Aorta (tissue), 5 donors: ENCODE measurements around the gene PIK3C2G. TPM values are rescaled to one million over a fixed set of nuclear protein-coding genes. Genes with fewer than 3 reads are reported as not detected.

Source experiments
- ATAC-seq: fragments of 200-7000 bp; cut with Tn5 transposase; one replicate; pipeline ENCODE4 v1.9.1; 2022; ENCODE audit warnings: moderate library complexity; ENCODE audit not compliant: low FRiP score
- DNase-seq, 2 donors: peaks; one replicate each; pipeline ENCODE4 v3.0.0-alpha.2; 2020
- H3K27ac ChIP-seq, 2 donors: one replicate each; pipeline ENCODE4 v1.5.1; 2013; ENCODE audit warnings: low read length in 2 of 2, mild to moderate bottlenecking in 2 of 2, moderate library complexity in 2 of 2, control low read depth in 1 of 2, inconsistent platforms in 1 of 2, low read depth in 1 of 2
- H3K27me3 ChIP-seq, 2 donors: one replicate each; pipeline ENCODE4 v1.6.1; 2013; ENCODE audit warnings: control low read depth in 1 of 2, low read length in 1 of 2, mild to moderate bottlenecking in 1 of 2, moderate library complexity in 1 of 2; ENCODE audit not compliant: insufficient read depth in 2 of 2, control insufficient read depth in 1 of 2
- H3K36me3 ChIP-seq, 2 donors: one replicate each; pipeline ENCODE4 v1.6.1; 2013; ENCODE audit warnings: control low read depth in 1 of 2, low read length in 1 of 2, mild to moderate bottlenecking in 1 of 2; ENCODE audit not compliant: insufficient read depth in 2 of 2, control insufficient read depth in 1 of 2
- H3K4me1 ChIP-seq, 2 donors: one replicate each; pipeline ENCODE4 v1.6.1; 2013; ENCODE audit warnings: low read length in 2 of 2, control low read depth in 1 of 2, mild to moderate bottlenecking in 1 of 2, moderate library complexity in 1 of 2; ENCODE audit not compliant: insufficient read depth in 2 of 2, control insufficient read depth in 1 of 2
- H3K4me3 ChIP-seq, 2 donors: one replicate each; pipeline ENCODE4 v1.5.1; 2013; ENCODE audit warnings: low read length in 2 of 2, control low read depth in 1 of 2, mild to moderate bottlenecking in 1 of 2
- H3K9me3 ChIP-seq: one replicate; pipeline ENCODE4 v1.6.1; 2013; ENCODE audit warnings: mild to moderate bottlenecking, low read length; ENCODE audit not compliant: control insufficient read depth
- WGBS, 2 donors: extraction: QIAGEN DNeasy Blood & Tissue Kit; methylation state at CpG; one replicate each; pipeline ENCODE4 v1.1.7; 2013; 5-methylcytosine and 5-hydroxymethylcytosine counted together
- intact Hi-C, 2 donors: fragments of 100-400 bp; cut with DNase I; formaldehyde crosslinking; loops; one replicate each; pipeline versions ENCODE4 v1.14.2 to v1.15.0; 2022
- long read RNA-seq, 2 donors: library from polyadenylated mRNA; unstranded; transcript quantifications; one replicate each; pipeline ENCODE4 v2.0.0, GENCODE V29; 2020 to 2021
- polyA plus RNA-seq, 2 donors: library from polyadenylated mRNA; stranded (reverse); fragments of 200-250 nt; gene quantifications; one replicate each; pipeline ENCODE4 v1.2.3, GENCODE V29; 2013
- total RNA-seq, 2 donors: library from RNA; stranded (reverse); fragmentation: NEBNext Ultra II Directional; extraction: Animal tissue kit (Norgen Biotek cat#: 25700); gene quantifications; one replicate each; pipeline ENCODE4 v1.2.1, GENCODE V29; 2021
- donor health status: healthy with polysubstance abuse.
- donor health status: Bipolar disorder and iron deficiency.
- donor health status: DM: no; HTN: no; CAD: no.
- donor health status: DM: no; HTN: no; CAD: no.
- donor health status: DM: yes; HTN: yes; CAD: no.

The PIK3C2G gene, protein sequence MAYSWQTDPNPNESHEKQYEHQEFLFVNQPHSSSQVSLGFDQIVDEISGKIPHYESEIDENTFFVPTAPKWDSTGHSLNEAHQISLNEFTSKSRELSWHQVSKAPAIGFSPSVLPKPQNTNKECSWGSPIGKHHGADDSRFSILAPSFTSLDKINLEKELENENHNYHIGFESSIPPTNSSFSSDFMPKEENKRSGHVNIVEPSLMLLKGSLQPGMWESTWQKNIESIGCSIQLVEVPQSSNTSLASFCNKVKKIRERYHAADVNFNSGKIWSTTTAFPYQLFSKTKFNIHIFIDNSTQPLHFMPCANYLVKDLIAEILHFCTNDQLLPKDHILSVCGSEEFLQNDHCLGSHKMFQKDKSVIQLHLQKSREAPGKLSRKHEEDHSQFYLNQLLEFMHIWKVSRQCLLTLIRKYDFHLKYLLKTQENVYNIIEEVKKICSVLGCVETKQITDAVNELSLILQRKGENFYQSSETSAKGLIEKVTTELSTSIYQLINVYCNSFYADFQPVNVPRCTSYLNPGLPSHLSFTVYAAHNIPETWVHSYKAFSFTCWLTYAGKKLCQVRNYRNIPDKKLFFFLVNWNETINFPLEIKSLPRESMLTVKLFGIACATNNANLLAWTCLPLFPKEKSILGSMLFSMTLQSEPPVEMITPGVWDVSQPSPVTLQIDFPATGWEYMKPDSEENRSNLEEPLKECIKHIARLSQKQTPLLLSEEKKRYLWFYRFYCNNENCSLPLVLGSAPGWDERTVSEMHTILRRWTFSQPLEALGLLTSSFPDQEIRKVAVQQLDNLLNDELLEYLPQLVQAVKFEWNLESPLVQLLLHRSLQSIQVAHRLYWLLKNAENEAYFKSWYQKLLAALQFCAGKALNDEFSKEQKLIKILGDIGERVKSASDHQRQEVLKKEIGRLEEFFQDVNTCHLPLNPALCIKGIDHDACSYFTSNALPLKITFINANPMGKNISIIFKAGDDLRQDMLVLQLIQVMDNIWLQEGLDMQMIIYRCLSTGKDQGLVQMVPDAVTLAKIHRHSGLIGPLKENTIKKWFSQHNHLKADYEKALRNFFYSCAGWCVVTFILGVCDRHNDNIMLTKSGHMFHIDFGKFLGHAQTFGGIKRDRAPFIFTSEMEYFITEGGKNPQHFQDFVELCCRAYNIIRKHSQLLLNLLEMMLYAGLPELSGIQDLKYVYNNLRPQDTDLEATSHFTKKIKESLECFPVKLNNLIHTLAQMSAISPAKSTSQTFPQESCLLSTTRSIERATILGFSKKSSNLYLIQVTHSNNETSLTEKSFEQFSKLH (N-terminal part only)
- total RNA-seq (under 1 TPM in 1 of 2 donors, not detected in 1; 0.15 TPM), polyA plus RNA-seq (under 1 TPM in 1 of 2 donors, not detected in 1; 0.63 TPM)
- long read RNA-seq, donor 1 = 0 reads
- long read RNA-seq, donor 2 = 0 reads

DNA sequence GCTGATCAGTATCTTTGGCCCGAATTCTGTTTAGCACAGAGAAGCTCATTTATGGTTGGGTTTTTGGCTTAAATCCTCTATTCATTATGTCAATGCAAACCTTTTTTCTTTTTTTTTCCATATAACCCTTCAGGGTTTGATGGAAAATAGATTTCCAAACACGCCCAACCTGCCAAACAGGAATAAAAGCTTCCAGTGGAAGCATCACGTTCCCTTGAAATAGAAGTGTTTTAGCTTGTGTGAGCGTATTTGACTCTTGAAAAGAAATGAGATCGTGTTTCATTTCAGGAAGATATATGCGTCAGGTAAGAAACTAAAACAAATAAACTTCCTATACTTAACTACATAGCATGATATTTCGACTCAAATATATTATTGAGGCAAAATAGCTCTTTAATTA is at the start of gene PIK3C2G:
PIK3C2G (plus strand) TSS at position 246 of the 400 bp plus-strand sequence. CDS start 20,564 bp downstream, outside the sequence.
- H3K4me3 ChIP-seq = no peak within 1 kb of the TSS

DNA sequence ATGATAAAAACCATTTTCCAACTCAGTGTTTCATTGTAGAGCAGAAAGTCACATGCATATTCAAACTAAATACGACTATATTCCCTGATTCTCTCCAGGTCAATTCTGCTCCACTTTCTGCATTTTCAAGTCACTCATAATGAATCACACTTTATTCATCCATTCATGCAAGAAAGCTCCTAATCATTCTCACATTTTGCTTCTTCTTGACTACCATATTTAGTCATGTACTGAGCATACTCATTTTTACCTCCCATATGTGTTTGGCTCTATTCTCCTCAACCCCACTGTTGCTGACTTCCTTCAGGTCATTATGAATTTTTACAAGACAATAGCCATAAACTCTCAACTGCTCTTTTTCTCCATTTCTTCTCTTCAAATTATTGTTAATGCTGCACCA is 43.4 kb upstream of the PIK3C2G start:
- H3K4me3 ChIP-seq = no peak overlapping the region
- ATAC-seq = no peak
- no peak for DNase-seq
- H3K9me3 ChIP-seq = no peaks in the 10 kb centered on the region
- no peaks in the 10 kb centered on the region for H3K27me3 ChIP-seq
- H3K36me3 ChIP-seq = no peaks in the 10 kb centered on the region
- no peak overlapping the region for H3K27ac ChIP-seq
- H3K4me1 ChIP-seq = no peaks in the 10 kb centered on the region
- 86 to 92% methylated on average over 1 of the region's 1 CpG for WGBS, 2 donors
- intact Hi-C loops = no loop called here

More for the DNA sequence above, at the start of gene PIK3C2G:
- DNase-seq (no peak), ATAC-seq (no peak)
- intact Hi-C loops = no loop called here
- H3K9me3 ChIP-seq = no peaks in the 10 kb centered on the region
- H3K4me1 ChIP-seq = no peaks in the 10 kb centered on the region
- H3K27me3 ChIP-seq = no peaks in the 10 kb centered on the region
- no peaks in the 10 kb centered on the region for H3K36me3 ChIP-seq
- 81 to 88% methylated on average over 7 of the region's 7 CpGs for WGBS, 2 donors
- no peak within 1 kb of the TSS for H3K27ac ChIP-seq

DNA sequence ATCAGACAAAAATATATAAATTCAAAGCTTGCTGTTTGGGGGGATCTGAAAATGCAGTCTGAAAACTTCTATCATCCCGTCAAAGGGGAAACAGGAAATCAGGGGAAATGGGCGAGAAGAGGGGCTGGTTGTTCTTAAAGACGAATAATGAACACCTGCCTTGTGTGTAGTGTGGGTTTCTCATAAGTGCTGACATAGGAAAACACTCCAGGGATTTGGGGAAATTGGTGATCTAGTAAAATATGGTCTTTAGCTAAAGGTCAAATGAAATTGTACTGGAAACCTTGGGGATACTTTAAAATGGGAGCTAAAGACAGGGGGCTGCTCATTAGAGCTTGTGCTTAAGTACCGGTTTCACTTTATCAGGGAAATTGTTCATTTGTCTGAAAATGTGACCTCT is 39.6 kb upstream of the PIK3C2G start:
- Histone ChIP-seq H3K27me3 (no peaks in the 10 kb centered on the region), H3K9me3 (no peaks in the 10 kb centered on the region), H3K4me3 (no peak overlapping the region), H3K27ac (no peak overlapping the region), H3K36me3 (no peaks in the 10 kb centered on the region), H3K4me1 (no peaks in the 10 kb centered on the region)
- 65 to 70% methylated on average over 4 of the region's 4 CpGs for WGBS, 2 donors
- ATAC-seq (no peak), DNase-seq (no peak)
- intact Hi-C loops = no loop called here

DNA sequence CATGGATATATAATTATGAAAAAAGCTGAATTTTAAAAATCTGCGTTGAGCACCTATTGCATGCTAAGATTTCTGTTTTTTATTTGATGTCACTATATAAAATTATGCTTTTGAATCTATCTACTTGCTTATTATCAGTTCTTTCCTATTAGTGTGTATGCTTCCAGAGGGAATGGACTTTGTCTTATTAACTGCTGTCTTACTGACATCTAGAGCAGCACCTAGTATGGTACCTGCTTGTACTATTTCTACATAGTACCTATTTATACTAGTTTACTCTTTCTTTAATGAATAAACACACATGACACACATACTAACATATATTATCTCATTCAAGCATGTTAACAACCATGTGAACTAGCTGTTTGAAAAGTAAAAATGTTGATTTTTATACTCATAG is 38.6 kb upstream of the PIK3C2G start:
- intact Hi-C loops = no loop called here
- ATAC-seq (no peak), DNase-seq (no peak)
- Histone ChIP-seq H3K27me3 (no peaks in the 10 kb centered on the region), H3K4me1 (no peaks in the 10 kb centered on the region), H3K27ac (no peak overlapping the region), H3K36me3 (no peaks in the 10 kb centered on the region), H3K9me3 (no peaks in the 10 kb centered on the region), H3K4me3 (no peak overlapping the region)
- 86 to 96% methylated on average over 1 of the region's 1 CpG for WGBS, 2 donors

DNA sequence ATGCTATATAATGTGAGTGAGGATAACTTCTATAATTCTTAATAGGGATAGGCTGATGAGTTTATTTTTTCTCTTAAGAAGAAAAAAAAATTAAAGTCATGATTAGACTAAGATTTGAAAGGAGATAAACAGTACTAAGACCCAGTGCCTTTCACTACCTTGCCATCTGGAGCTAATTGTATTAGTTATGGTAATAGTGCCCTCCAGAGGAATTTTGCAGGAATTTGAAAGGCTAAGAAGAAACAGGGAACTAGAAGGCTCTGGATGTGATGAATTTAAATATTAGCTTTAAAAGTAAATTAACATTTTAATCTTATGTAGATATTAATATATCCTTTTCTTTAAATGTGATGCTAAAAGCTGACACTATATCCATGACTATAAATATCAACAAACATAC is 36.6 kb upstream of the PIK3C2G start:
- no peaks in the 10 kb centered on the region for H3K4me1 ChIP-seq
- intact Hi-C loops = no loop called here
- no peaks in the 10 kb centered on the region for H3K9me3 ChIP-seq
- no peaks in the 10 kb centered on the region for H3K27me3 ChIP-seq
- no peak overlapping the region for H3K4me3 ChIP-seq
- DNase-seq (no peak), ATAC-seq (no peak)
- H3K36me3 ChIP-seq = no peaks in the 10 kb centered on the region
- H3K27ac ChIP-seq = no peak overlapping the region

DNA sequence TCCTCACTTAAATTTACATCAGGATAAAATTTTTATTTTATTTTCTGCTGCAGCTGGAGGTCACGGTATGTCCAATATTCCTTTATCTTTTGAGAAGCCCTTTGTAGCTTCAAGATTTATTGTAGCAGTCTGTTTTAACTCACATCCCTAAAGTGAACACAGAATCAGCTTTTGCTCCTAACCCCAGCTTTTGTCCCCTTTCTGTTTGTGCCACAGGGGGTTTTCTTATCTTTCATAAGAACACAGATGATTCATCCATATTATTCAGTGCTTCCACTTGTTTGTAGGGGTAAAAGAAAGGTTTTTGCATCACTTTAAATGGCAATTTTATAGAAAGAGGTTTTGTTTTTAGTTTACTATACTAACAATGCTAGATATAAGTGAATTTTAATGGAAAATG is 21.8 kb upstream of the PIK3C2G start:
- Histone ChIP-seq H3K4me1 (no peaks in the 10 kb centered on the region), H3K4me3 (no peak overlapping the region), H3K27me3 (no peaks in the 10 kb centered on the region), H3K36me3 (no peaks in the 10 kb centered on the region), H3K27ac (no peak overlapping the region), H3K9me3 (no peaks in the 10 kb centered on the region)
- ATAC-seq = no peak
- intact Hi-C loops = no loop called here
- 70 to 78% methylated on average over 1 of the region's 1 CpG for WGBS, 2 donors
- DNase-seq = no peak

DNA sequence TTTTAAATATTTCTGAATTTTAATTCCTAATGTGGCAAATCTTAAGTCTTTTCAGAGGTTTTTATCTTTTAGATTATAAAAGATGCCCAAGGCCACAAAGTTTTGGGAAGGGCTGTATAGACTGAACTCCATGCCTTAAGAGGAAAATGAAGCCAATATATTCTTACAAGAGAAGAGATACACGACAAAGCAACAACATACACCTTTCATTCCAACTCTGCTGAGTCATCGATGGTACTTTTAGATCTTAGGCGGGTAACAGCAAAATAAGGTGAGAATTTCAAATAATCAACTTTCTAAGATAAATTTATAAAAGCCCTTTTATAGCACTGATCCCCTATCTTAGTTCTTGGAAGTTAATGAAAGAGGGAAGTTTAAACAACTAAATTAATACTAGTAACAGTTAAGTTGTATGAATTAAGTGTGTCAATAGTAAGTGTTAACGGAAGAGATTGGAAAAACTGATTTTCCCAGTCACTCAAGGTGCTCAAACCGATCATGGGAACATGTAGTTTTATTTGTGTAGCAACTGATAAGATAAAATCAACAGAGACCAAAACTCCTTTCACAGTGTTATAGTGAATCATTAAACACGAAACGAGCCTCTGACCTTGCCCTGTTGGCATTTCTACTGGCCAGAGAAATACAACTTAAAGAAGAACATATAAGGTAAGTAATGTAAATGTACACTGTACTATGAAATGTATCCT is 18.8 kb upstream of the PIK3C2G start:
- Histone ChIP-seq H3K27ac (no peak overlapping the region), H3K9me3 (no peaks in the 10 kb centered on the region), H3K36me3 (no peaks in the 10 kb centered on the region), H3K4me1 (no peaks in the 10 kb centered on the region), H3K27me3 (no peaks in the 10 kb centered on the region), H3K4me3 (no peak overlapping the region)
- intact Hi-C loops = no loop called here
- WGBS, 2 donors = 71 to 75% methylated on average over 7 of the region's 7 CpGs
- DNase-seq = no peak
- no peak for ATAC-seq

DNA sequence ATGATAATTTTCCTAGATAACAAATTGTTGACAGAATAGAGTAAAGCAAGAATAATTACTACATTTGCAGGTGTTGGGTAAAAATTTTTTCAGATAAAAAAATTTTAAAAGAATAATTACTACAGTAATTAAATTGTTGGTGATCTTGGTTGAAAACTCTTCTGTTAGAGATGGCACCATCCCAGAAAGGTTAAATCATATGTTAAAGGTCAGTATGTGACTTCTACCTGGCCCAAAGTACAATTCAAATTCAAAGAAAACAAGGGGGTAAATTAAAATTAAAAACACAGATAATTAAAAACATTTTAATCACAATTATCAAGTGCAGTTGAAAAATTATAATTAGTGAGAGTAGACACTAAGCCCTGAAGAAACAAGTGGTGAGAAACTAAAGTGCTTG is 18.1 kb upstream of the PIK3C2G start:
- Histone ChIP-seq H3K9me3 (no peaks in the 10 kb centered on the region), H3K27me3 (no peaks in the 10 kb centered on the region), H3K27ac (no peak overlapping the region), H3K36me3 (no peaks in the 10 kb centered on the region), H3K4me1 (no peaks in the 10 kb centered on the region), H3K4me3 (no peak overlapping the region)
- DNase-seq (no peak), ATAC-seq (no peak)
- intact Hi-C loops = no loop called here
